Muscle layer of duodenum (tissue), 2 donors: Measurements from ENCODE around the gene ANKZF1.
"Not testable (repeated sequence)": the region's sequence is repeated elsewhere in the genome, so short reads cannot be mapped to it uniquely, and the experiment has no call there.

ENCODE experiments used
- H3K27ac ChIP-seq: one replicate; pipeline ENCODE4 v1.7.0; 2013; ENCODE audit warnings: mild to moderate bottlenecking, low read length
- H3K27me3 ChIP-seq: one replicate; pipeline ENCODE4 v1.7.0; 2013; ENCODE audit warnings: low read depth, mild to moderate bottlenecking, control low read depth, low read length
- H3K36me3 ChIP-seq, 2 donors: one replicate each; pipeline ENCODE4 v1.7.0; 2013; ENCODE audit warnings: low read length in 2 of 2, control low read depth in 1 of 2, mild to moderate bottlenecking in 1 of 2; ENCODE audit not compliant: insufficient read depth in 2 of 2, control insufficient read depth in 1 of 2
- H3K4me1 ChIP-seq, 2 donors: one replicate each; pipeline ENCODE4 v1.7.0; 2013; ENCODE audit warnings: low read length in 2 of 2, mild to moderate bottlenecking in 2 of 2, control low read depth in 1 of 2, moderate library complexity in 1 of 2; ENCODE audit not compliant: insufficient read depth in 2 of 2, control insufficient read depth in 1 of 2
- H3K4me3 ChIP-seq, 2 donors: one replicate each; pipeline ENCODE4 v1.7.0; 2013; ENCODE audit warnings: low read length in 2 of 2, low read depth in 1 of 2, mild to moderate bottlenecking in 1 of 2
- H3K9me3 ChIP-seq, 2 donors: one replicate each; pipeline ENCODE4 v1.7.0; 2013; ENCODE audit warnings: low read length in 2 of 2, control low read depth in 1 of 2, mild to moderate bottlenecking in 1 of 2; ENCODE audit not compliant: control insufficient read depth in 1 of 2
- donor health status: healthy.

Gene ANKZF1

GRCh38 chr2:219251656-219252055 lies 22.1 kb downstream of the ANKZF1 start:
- H3K27me3 ChIP-seq = no peaks in the 10 kb centered on the region
- H3K9me3 ChIP-seq = no peaks in the 10 kb centered on the region
- peak overlapping the region in 1 of 2 donors; percentile 84 for H3K4me3 ChIP-seq
- H3K36me3 ChIP-seq = peaks cover 13 to 34% of the 10 kb centered on the region in 2 donors
- no peak overlapping the region for H3K27ac ChIP-seq
- peaks cover 22 to 33% of the 10 kb centered on the region in 2 donors for H3K4me1 ChIP-seq

DNA sequence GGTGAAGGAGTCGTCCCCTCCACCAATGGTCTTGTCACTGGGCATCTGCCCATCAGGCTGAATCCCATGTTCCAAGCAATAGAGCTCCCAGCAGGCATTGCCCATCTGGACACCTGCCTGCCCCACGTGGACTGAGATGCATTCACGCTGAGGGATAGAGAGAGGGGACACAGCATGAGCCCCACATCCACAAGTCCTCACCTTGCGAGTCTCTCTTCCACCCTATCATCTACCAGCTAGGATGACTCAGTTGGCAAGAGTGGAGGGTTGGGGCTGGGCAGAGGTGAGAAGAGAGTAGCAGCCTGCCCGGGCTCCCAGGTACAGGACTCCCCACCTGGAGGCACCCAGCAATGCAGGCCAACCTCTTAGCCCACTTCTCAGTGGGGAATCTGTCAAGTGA lies 22.5 kb downstream of the ANKZF1 start:
- peaks cover 18 to 31% of the 10 kb centered on the region in 2 donors for H3K4me1 ChIP-seq
- no peaks in the 10 kb centered on the region for H3K27me3 ChIP-seq
- peaks cover 9 to 30% of the 10 kb centered on the region in 2 donors for H3K36me3 ChIP-seq
- H3K9me3 ChIP-seq = no peaks in the 10 kb centered on the region
- H3K27ac ChIP-seq = peak overlapping the region; percentile 72
- peak overlapping the region in 1 of 2 donors; percentile 84 for H3K4me3 ChIP-seq

GRCh38 chr2:219252570-219252899 lies 22.9 kb downstream of the ANKZF1 start:
- peaks cover 18 to 26% of the 10 kb centered on the region in 2 donors for H3K4me1 ChIP-seq
- peaks cover 8 to 25% of the 10 kb centered on the region in 2 donors for H3K36me3 ChIP-seq
- peak overlapping the region; percentile 72 for H3K27ac ChIP-seq
- no peaks in the 10 kb centered on the region for H3K27me3 ChIP-seq
- H3K9me3 ChIP-seq = no peaks in the 10 kb centered on the region
- peak overlapping the region; percentile 75 to 84 for H3K4me3 ChIP-seq

- Histone ChIP-seq H3K27me3 (no peaks in the 10 kb centered on the region), H3K36me3 (peaks cover 3 to 21% of the 10 kb centered on the region in 2 donors), H3K27ac (peak within 1 kb of the TSS; percentile 72), H3K4me1 (peaks cover 18 to 26% of the 10 kb centered on the region in 2 donors), H3K4me3 (peak within 1 kb of the TSS; percentile 75 to 84), H3K9me3 (no peaks in the 10 kb centered on the region)
These were observed 23.5 kb downstream of the ANKZF1 start, which contains the start of gene TUBA4B for GRCh38 chr2:219252900-219253752. TUBA4B (plus strand) TSS chr2:219253243; CDS start chr2:219253408, 165 bp downstream.

- Histone ChIP-seq H3K27me3 (no peaks in the 10 kb centered on the region), H3K4me1 (peaks cover 15 to 22% of the 10 kb centered on the region in 2 donors)
These were observed 24.4 kb downstream of the ANKZF1 start, which contains the start of gene TUBA4A for GRCh38 chr2:219253753-219254589. TUBA4A (minus strand) TSS chr2:219253918; CDS start chr2:219253858, 60 bp downstream.

DNA sequence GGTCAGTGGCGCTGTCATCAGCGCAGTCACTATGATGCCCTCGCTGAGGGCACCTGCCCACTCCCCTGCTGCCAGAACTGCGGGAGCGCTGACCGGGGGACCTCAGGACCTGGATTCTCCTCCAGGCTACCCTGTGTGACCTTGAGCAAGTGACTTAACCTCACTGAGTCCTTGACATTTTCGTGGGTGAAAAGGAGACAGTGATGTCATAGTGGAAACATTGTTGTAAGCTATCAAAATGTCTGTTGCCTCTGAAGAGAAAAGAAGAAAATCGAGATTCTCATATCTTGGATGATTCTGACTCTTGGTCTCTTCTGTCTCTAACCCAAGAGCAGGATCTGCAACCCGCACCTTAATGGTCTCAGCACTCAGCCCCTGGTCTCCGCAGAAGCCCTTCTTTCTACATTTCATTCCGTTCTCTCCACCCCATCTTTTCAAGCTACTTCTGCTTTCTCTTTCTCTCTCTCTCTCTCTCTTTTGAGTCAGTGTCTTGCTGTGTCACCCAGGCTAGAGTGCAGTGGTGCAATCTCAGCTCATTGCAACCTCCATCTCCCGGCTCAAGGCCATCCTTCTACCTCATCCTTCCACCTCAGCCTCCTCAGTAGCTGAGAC lies 25.1 kb downstream of the ANKZF1 start:
- H3K9me3 ChIP-seq = no peaks in the 10 kb centered on the region
- H3K4me3 ChIP-seq = peak overlapping the region; percentile 75 to 84
- peaks cover 0 to 11% of the 10 kb centered on the region in 2 donors for H3K36me3 ChIP-seq
- H3K27ac ChIP-seq = peak overlapping the region; percentile 33
- no peaks in the 10 kb centered on the region for H3K27me3 ChIP-seq
- H3K4me1 ChIP-seq = peaks cover 8 to 15% of the 10 kb centered on the region in 2 donors

More at GRCh38 chr2:219253753-219254589, 24.4 kb downstream of the ANKZF1 start, which contains the start of gene TUBA4A:
- Histone ChIP-seq H3K36me3 (peaks cover 0 to 14% of the 10 kb centered on the region in 2 donors), H3K27ac (peak within 1 kb of the TSS; percentile 72), H3K9me3 (no peaks in the 10 kb centered on the region), H3K4me3 (peak within 1 kb of the TSS; percentile 75 to 84)

GRCh38 chr2:219258942-219259341 lies 29.3 kb downstream of the ANKZF1 start:
- not testable (repeated sequence) for H3K4me3 ChIP-seq, H3K27ac ChIP-seq, H3K9me3 ChIP-seq, H3K36me3 ChIP-seq, H3K27me3 ChIP-seq, H3K4me1 ChIP-seq

DNA sequence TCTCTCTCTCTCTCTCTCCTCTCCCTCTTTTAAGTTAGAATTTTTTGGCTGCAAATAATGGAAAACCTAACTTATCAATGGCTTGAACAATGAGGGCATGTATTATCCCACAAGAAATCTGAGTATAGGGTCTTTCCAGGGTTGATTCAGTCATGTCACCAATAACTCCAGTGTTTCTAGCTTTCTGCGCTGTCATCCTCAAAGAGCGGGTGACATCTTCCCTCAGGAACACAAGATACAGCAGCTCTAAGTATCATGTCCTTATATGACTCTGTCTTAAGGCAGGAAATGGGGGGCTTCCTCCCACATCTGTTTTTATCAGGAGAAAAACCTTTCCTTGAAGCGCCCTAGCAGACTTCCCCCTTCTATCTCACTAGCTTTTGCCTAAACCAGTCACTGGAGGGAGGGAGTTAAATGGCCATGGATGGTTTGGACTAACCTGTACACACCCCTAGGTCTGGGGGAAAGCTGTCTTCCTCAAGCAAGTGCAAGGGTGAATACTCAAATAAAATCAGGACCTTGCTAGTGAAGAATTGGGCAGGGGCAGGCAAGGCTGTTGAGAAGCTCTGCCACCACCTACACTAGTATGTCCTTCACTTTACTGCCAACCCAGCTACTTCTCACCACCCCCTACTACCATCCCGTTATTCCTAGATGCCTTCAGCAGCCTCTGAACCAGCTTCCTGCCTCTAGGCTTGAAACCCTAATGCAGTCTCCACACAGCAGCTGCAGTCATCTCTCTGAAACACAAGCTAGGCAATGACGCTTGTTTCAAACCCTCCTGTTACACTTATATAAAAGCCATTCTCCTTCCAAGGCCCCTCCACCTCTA lies 31.6 kb downstream of the ANKZF1 start:
- Histone ChIP-seq H3K27me3 (peaks cover 5% of the 10 kb centered on the region), H3K4me1 (no peaks in the 10 kb centered on the region), H3K9me3 (no peaks in the 10 kb centered on the region), H3K27ac (no peak overlapping the region), H3K4me3 (no peak overlapping the region), H3K36me3 (no peaks in the 10 kb centered on the region)

DNA sequence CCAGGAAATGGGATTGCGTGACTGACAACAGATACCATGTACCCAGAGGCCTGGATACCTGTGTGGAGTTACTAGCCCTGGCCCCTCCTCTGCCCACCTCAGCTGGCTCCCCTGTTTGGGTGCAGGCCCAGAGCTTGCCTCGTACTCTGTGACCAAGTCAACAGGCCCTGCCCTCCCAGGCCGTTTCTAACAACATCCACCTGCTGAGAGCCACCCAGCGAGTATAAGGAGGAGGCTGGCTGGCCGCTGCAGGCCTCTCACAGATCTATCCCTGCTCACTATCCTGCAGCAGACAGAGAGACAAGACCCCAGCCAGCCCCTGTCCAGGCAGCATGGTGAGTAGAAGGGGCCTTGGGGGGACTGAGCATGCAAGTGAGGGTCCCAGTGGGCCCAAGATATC lies 36.6 kb downstream of the ANKZF1 start:
- H3K27me3 ChIP-seq = peaks cover 5% of the 10 kb centered on the region
- no peak overlapping the region for H3K4me3 ChIP-seq
- H3K9me3 ChIP-seq = no peaks in the 10 kb centered on the region
- H3K27ac ChIP-seq = no peak overlapping the region
- H3K4me1 ChIP-seq = no peaks in the 10 kb centered on the region
- no peaks in the 10 kb centered on the region for H3K36me3 ChIP-seq

GRCh38 chr2:219266886-219267285 lies 37.3 kb downstream of the ANKZF1 start:
- peaks cover 5% of the 10 kb centered on the region for H3K27me3 ChIP-seq

More at GRCh38 chr2:219266886-219267285, 37.3 kb downstream of the ANKZF1 start:
- H3K9me3 ChIP-seq = no peaks in the 10 kb centered on the region
- H3K36me3 ChIP-seq = no peaks in the 10 kb centered on the region
- H3K4me3 ChIP-seq = no peak overlapping the region
- H3K4me1 ChIP-seq = no peaks in the 10 kb centered on the region
- no peak overlapping the region for H3K27ac ChIP-seq
